DOHH2 (cell line): ENCODE results near the gene SMIM45.

ENCODE experiments used
- EZH2phosphoT487 ChIP-seq: fragments of 200-600 bp; sonication (generic); IDR thresholded peaks from 2 replicates; pipeline ENCODE4 v1.6.1; 2017; ENCODE audit warnings: borderline replicate concordance, mild to moderate bottlenecking, antibody characterized with exemption, low read length, moderate library complexity, mixed read lengths
- TF ChIP-seq, protein P1 (sequence below): fragments of 200-600 bp; sonication (generic); IDR thresholded peaks from one replicate; pipeline ENCODE4 v1.5.1; 2014; ENCODE audit warnings: antibody characterized with exemption, mild to moderate bottlenecking, low read depth, low read length; ENCODE audit not compliant: poor library complexity, severe bottlenecking

DNA sequence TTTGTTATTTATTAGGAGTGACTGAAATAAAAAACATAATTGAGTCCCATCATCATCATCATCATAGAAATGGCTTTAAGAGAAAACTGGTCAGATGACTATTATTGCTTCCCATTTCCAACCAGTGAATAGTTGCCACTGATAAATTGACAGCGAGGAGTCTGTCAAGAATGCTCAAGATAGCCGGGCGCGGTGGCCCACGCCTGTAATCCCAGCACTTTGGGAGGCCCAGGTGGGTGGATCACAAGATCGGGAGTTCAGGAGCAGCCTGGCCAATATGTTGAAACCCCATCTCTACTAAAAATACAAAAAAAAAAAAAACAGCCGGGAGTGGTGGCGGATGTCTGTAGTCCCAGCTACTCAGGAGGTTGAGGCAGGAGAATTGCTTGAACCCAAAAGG is 48.5 kb downstream of the SMIM45 start:
- TF ChIP-seq, protein P1, sequence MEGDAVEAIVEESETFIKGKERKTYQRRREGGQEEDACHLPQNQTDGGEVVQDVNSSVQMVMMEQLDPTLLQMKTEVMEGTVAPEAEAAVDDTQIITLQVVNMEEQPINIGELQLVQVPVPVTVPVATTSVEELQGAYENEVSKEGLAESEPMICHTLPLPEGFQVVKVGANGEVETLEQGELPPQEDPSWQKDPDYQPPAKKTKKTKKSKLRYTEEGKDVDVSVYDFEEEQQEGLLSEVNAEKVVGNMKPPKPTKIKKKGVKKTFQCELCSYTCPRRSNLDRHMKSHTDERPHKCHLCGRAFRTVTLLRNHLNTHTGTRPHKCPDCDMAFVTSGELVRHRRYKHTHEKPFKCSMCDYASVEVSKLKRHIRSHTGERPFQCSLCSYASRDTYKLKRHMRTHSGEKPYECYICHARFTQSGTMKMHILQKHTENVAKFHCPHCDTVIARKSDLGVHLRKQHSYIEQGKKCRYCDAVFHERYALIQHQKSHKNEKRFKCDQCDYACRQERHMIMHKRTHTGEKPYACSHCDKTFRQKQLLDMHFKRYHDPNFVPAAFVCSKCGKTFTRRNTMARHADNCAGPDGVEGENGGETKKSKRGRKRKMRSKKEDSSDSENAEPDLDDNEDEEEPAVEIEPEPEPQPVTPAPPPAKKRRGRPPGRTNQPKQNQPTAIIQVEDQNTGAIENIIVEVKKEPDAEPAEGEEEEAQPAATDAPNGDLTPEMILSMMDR: no peak
- no peak for TF ChIP-seq EZH2phosphoT487
